Measurements from ENCODE around the gene CDC42SE2.

DNA sequence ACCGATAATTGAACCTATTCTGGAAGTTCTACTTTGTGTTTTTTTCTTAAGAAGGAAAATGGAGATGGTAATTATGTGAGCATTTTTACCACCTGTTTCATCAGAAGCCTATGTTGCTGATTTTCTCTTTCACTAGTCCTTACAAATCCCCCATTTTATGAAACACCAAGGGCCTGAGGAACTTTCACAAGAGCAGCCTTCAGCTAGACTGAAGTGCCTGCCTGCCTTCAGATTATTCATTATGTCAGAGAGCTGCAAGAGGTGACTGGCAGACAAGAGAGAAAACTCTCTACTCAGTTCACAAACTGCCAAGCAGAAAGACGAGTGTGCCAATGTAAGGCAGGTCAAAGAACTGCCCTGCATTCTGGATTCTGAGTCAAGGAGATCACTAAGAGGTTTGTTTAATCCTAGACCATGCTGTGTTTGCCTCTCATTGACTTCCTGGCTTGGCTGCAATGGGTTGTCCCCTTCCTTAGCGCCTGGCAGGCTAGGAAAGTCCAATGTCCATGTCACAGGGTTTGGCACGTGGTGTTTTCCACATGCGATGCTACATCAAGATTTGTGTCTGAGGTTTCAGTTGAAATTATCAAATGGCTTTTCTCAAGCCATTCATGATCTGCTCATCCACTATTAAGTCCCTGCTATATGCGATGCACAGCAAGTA lies 143.3 kb downstream of the CDC42SE2 start:
- TF ChIP-seq, protein P1, sequence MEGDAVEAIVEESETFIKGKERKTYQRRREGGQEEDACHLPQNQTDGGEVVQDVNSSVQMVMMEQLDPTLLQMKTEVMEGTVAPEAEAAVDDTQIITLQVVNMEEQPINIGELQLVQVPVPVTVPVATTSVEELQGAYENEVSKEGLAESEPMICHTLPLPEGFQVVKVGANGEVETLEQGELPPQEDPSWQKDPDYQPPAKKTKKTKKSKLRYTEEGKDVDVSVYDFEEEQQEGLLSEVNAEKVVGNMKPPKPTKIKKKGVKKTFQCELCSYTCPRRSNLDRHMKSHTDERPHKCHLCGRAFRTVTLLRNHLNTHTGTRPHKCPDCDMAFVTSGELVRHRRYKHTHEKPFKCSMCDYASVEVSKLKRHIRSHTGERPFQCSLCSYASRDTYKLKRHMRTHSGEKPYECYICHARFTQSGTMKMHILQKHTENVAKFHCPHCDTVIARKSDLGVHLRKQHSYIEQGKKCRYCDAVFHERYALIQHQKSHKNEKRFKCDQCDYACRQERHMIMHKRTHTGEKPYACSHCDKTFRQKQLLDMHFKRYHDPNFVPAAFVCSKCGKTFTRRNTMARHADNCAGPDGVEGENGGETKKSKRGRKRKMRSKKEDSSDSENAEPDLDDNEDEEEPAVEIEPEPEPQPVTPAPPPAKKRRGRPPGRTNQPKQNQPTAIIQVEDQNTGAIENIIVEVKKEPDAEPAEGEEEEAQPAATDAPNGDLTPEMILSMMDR (IDR thresholded peaks at IDR 0.05; ENCODE audit: low read length) = no peak
- TF ChIP-seq EZH2 (IDR thresholded peaks at IDR 0.05; ENCODE audit: borderline replicate concordance, low read length) = no peak

Measured in OCI-LY1 (cell line).